IMR-90 (cell line): ENCODE data around the gene BDNF. TPM values are rescaled to one million over a fixed set of nuclear protein-coding genes. Genes with fewer than 3 reads are reported as not detected.
A peak's percentile ranks its signal among the peaks of the same experiment; 100 is the strongest.

Experiments used
- ATAC-seq: fragments of 200-7000 bp; cut with Tn5 transposase; 2 replicates; pipeline ENCODE4 v1.9.1; 2020; ENCODE audit warnings: low read depth, mild to moderate bottlenecking, moderate library complexity
- BruUV-seq: library from RNA; stranded (reverse); fragments of 400-500 nt; replicated peaks from 2 replicates; lab custom pipeline; 2021; lab: Mats Ljungman, UMichigan
- CTCF ChIA-PET: fragments of 300-600 bp; formaldehyde crosslinking; extraction: SDS; loops from one replicate; lab custom pipeline; 2021; ENCODE audit warnings: antibody characterized with exemption; lab: Yijun Ruan, JAX
- POLR2A ChIA-PET: fragments of 300-600 bp; sonication (Branson Sonifier 250); formaldehyde crosslinking; loops from one replicate; lab custom pipeline; 2022; ENCODE audit warnings: antibody characterized with exemption; ENCODE audit not compliant: unreplicated experiment; lab: Charles Lee
- DNase-seq: peaks from one replicate; pipeline ENCODE4 v3.0.0; 2013
- H2AFZ ChIP-seq: replicated peaks from 2 replicates; pipeline ENCODE3; 2013; ENCODE audit warnings: low read length, mild to moderate bottlenecking; ENCODE audit not compliant: poor library complexity
- H2AK5ac ChIP-seq: 2 replicates; pipeline ENCODE4 v1.6.1; 2013; ENCODE audit warnings: low read depth, low read length, inconsistent platforms
- H2AK9ac ChIP-seq: replicated peaks from 2 replicates; pipeline ENCODE3; 2013; ENCODE audit warnings: mild to moderate bottlenecking, low read depth, low read length, moderate library complexity; ENCODE audit not compliant: poor library complexity
- H2BK120ac ChIP-seq: 2 replicates; pipeline ENCODE4 v1.6.1; 2013; ENCODE audit warnings: low read depth, low read length, inconsistent platforms
- H2BK15ac ChIP-seq: 3 replicates; pipeline ENCODE4 v1.6.1; 2013; ENCODE audit warnings: low read depth, low read length, inconsistent platforms
- H2BK20ac ChIP-seq: 2 replicates; pipeline ENCODE4 v1.6.1; 2013; ENCODE audit warnings: low read depth, mild to moderate bottlenecking, inconsistent platforms, low read length, moderate library complexity
- H2BK5ac ChIP-seq: 2 replicates; pipeline ENCODE4 v1.6.1; 2013; ENCODE audit warnings: mild to moderate bottlenecking, low read depth, low read length, inconsistent platforms; ENCODE audit not compliant: poor library complexity, severe bottlenecking
- H3K14ac ChIP-seq: replicated peaks from 2 replicates; pipeline ENCODE4 v1.6.1; 2013; ENCODE audit warnings: low read depth, low read length, inconsistent platforms
- H3K18ac ChIP-seq: 2 replicates; pipeline ENCODE4 v1.6.1; 2013; ENCODE audit warnings: low read depth, low read length, control low read depth
- H3K23ac ChIP-seq: 2 replicates; pipeline ENCODE4 v1.6.1; 2013; ENCODE audit warnings: low read depth, low read length, inconsistent platforms
- H3K27ac ChIP-seq: 2 replicates; pipeline ENCODE4 v1.5.1; 2013; ENCODE audit warnings: mild to moderate bottlenecking, control low read depth, low read length; ENCODE audit not compliant: insufficient read depth
- H3K27me3 ChIP-seq: 2 replicates; pipeline ENCODE4 v1.6.1; 2013; ENCODE audit warnings: low read length; ENCODE audit not compliant: control insufficient read depth, insufficient read depth
- H3K36me3 ChIP-seq: 2 replicates; pipeline ENCODE4 v1.6.1; 2013; ENCODE audit warnings: low read length, mixed read lengths; ENCODE audit not compliant: control insufficient read depth, insufficient read depth
- H3K4ac ChIP-seq: 2 replicates; pipeline ENCODE4 v1.6.1; 2013; ENCODE audit warnings: low read depth, low read length, inconsistent platforms
- H3K4me1 ChIP-seq: 2 replicates; pipeline ENCODE4 v1.6.1; 2013; ENCODE audit warnings: low read length, mixed read lengths; ENCODE audit not compliant: control insufficient read depth, insufficient read depth
- H3K4me2 ChIP-seq: 2 replicates; pipeline ENCODE4 v1.6.1; 2013; ENCODE audit warnings: low read depth, mild to moderate bottlenecking, control low read depth, low read length, moderate library complexity
- H3K4me3 ChIP-seq: 2 replicates; pipeline ENCODE4 v1.5.1; 2013; ENCODE audit warnings: low read depth, mild to moderate bottlenecking, control low read depth, low read length, moderate library complexity; ENCODE audit not compliant: insufficient read depth
- H3K56ac ChIP-seq: 2 replicates; pipeline ENCODE4 v1.6.1; 2013; ENCODE audit warnings: low read length, inconsistent platforms; ENCODE audit not compliant: insufficient read depth; ENCODE audit errors: extremely low read depth
- H3K79me1 ChIP-seq, 2 experiments: 2 replicates each; pipeline ENCODE4 v1.6.1; 2013; ENCODE audit warnings: low read length in 2 of 2, inconsistent platforms in 1 of 2, low read depth in 1 of 2
- H3K9ac ChIP-seq: 2 replicates; pipeline ENCODE4 v1.6.1; 2013; ENCODE audit warnings: low read depth, low read length, control low read depth
- H3K9me1 ChIP-seq: 2 replicates; pipeline ENCODE4 v1.6.1; 2013; ENCODE audit warnings: low read length, inconsistent platforms; ENCODE audit not compliant: insufficient read depth
- H3K9me3 ChIP-seq: 2 replicates; pipeline ENCODE4 v1.6.1; 2013; ENCODE audit warnings: low read length; ENCODE audit not compliant: control insufficient read depth, insufficient read depth
- H4K20me1 ChIP-seq: 2 replicates; pipeline ENCODE4 v1.6.1; 2013; ENCODE audit warnings: low read length, inconsistent platforms; ENCODE audit not compliant: insufficient read depth
- H4K5ac ChIP-seq: 2 replicates; pipeline ENCODE4 v1.6.1; 2013; ENCODE audit warnings: mild to moderate bottlenecking, low read depth, low read length, control low read depth
- H4K8ac ChIP-seq, 2 experiments: 2 replicates each; pipeline ENCODE4 v1.6.1; 2013; ENCODE audit warnings: low read depth in 2 of 2, low read length in 2 of 2, control low read depth in 1 of 2, inconsistent platforms in 1 of 2
- H4K91ac ChIP-seq: 2 replicates; pipeline ENCODE4 v1.6.1; 2013; ENCODE audit warnings: low read depth, low read length, inconsistent platforms; ENCODE audit not compliant: insufficient read depth
- CEBPB ChIP-seq: IDR thresholded peaks from 2 replicates; pipeline ENCODE4 v1.6.1; 2012; ENCODE audit warnings: low read depth, low read length, improper control_type of control experiment
- MAFK ChIP-seq: IDR thresholded peaks from 2 replicates; pipeline ENCODE4 v1.6.1; 2012; ENCODE audit warnings: low read depth, low read length, improper control_type of control experiment
- MAZ ChIP-seq: IDR thresholded peaks from 2 replicates; pipeline ENCODE4 v1.6.1; 2012; ENCODE audit warnings: low read depth, mild to moderate bottlenecking, low read length, improper control_type of control experiment, moderate library complexity, borderline replicate concordance
- POLR2A ChIP-seq: IDR thresholded peaks from 2 replicates; pipeline ENCODE4 v1.6.1; 2012; ENCODE audit warnings: mild to moderate bottlenecking, low read depth, low read length
- RCOR1 ChIP-seq: IDR thresholded peaks from 2 replicates; pipeline ENCODE4 v1.6.1; 2012; ENCODE audit warnings: mild to moderate bottlenecking, low read length, improper control_type of control experiment; ENCODE audit not compliant: insufficient replicate concordance
- WGBS, 2 experiments: methylation state at CpG; one replicate each; pipeline versions ENCODE4 v1.1.5 to v1.1.7; 2013; ENCODE audit warnings: missing lambda C conversion rate in 2 of 2; ENCODE audit not compliant: insufficient read length in 1 of 2; ENCODE audit errors: extremely low coverage in 2 of 2; 5-methylcytosine and 5-hydroxymethylcytosine counted together
- dilution Hi-C: fragments of 300-500 bp; cut with HindIII; formaldehyde crosslinking; loops from one replicate; pipeline ENCODE4 v1.14.3; 2018; ENCODE audit warnings: low sequenced_read_pairs; ENCODE audit not compliant: unreplicated experiment
- in situ Hi-C: fragments of 300-500 bp; cut with MboI; formaldehyde crosslinking; loops from 3 replicates; pipeline ENCODE4 v1.14.3; 2019; ENCODE audit warnings: low sequenced_read_pairs, inconsistent platforms, mixed read lengths
- intact Hi-C: fragments of 100-400 bp; cut with micrococcal nuclease; formaldehyde crosslinking; loops from 2 replicates; pipeline ENCODE4 v1.10.0; 2022
- polyA plus RNA-seq, 3 experiments: library from polyadenylated mRNA; depleted of rRNA; stranded (reverse); fragments of >200 nt; gene quantifications; 2 replicates each; pipeline ENCODE4 v1.2.3, GENCODE V29; 2012; ENCODE audit warnings: low replicate concordance in 1 of 3
- total RNA-seq: library from RNA; depleted of rRNA; stranded (reverse); fragments of >200 nt; gene quantifications from 2 replicates; pipeline ENCODE4 v1.2.3, GENCODE V29; 2012

Gene BDNF
- total and polyA plus RNA-seq, 2 of the 4 experiments (the other 2 are of a cell fraction), result 94.8 to 152 TPM

- H3K4me2 ChIP-seq, result peak overlapping the region; percentile 29; the same call in 1 of the 2 replicates
- in situ Hi-C loops, result no loop called here
- TF ChIP-seq POLR2A (no peak), MAZ (no peak), MAFK (peak; percentile 87), RCOR1 (no peak), CEBPB (no peak; the same call in 1 of the 2 replicates)
Observed at GRCh38 chr11:27677108-27677507, 23.1 kb downstream of the BDNF start.

More at GRCh38 chr11:27677108-27677507, 23.1 kb downstream of the BDNF start:
- Histone ChIP-seq H2BK20ac (no peak overlapping the region), H2AK5ac (no peak overlapping the region), H3K4me3 (no peak overlapping the region), H3K36me3 (peaks cover 33% of the 10 kb centered on the region), H2BK15ac (no peak overlapping the region), H3K18ac (no peak overlapping the region), H2BK5ac (no peak overlapping the region), H3K23ac (no peak overlapping the region), H3K27ac (no peak overlapping the region), H2AK9ac (no peak overlapping the region), H2AFZ (no peak overlapping the region), H4K20me1 (peaks cover 100% of the 10 kb centered on the region), H3K56ac (no peak overlapping the region), H4K91ac (no peak overlapping the region), H4K5ac (no peak overlapping the region), H3K27me3 (no peaks in the 10 kb centered on the region), H3K79me1 (peaks cover 0 to 85% of the 10 kb centered on the region in 2 experiments; a peak in 2 of 4 replicates), H3K4me1 (peaks cover 33% of the 10 kb centered on the region), H3K9me3 (no peaks in the 10 kb centered on the region), H4K8ac (no peak overlapping the region), H2BK120ac (no peak overlapping the region), H3K4ac (no peak overlapping the region), H3K9ac (no peak overlapping the region), H3K14ac (no peak overlapping the region), H3K9me1 (peaks cover 33% of the 10 kb centered on the region)
- DNase-seq, result no peak
- dilution Hi-C loops (no loop called here), intact Hi-C loops (no loop called here)
- BruUV-seq, result no TSS peak
- no peak for ATAC-seq
- ChIA-PET POLR2A (no interaction called here), CTCF (interaction anchor here (1.0 kb wide), 1 partner anchor 760 kb away, joined by 3 read pairs; no protein-coding TSS in a partner anchor)
- WGBS, 2 experiments, result no CpG with 5 or more reads among the region's 4 CpGs
